ENCODE results near the gene UMODL1.

GRCh38 chr21:42066521-42066920 lies 4.6 kb upstream of the UMODL1 start:
- no peak for TF ChIP-seq CTCF (conservative IDR thresholded peaks at IDR 0.05 in 1 of 2, IDR thresholded peaks at IDR 0.05 in 1 of 2; ENCODE audit: low read depth in 1 of 2, low read length in 2 of 2)
- TF ChIP-seq EZH2 (IDR thresholded peaks at IDR 0.05; ENCODE audit: low read length, missing control alignments), result no peak

Data from fibroblast of lung (primary cell).